ENCODE data around the gene LCE2D.
"Not testable (repeated sequence)": the region's sequence is repeated elsewhere in the genome, so short reads cannot be mapped to it uniquely, and the experiment has no call there.

Gene LCE2D

DNA sequence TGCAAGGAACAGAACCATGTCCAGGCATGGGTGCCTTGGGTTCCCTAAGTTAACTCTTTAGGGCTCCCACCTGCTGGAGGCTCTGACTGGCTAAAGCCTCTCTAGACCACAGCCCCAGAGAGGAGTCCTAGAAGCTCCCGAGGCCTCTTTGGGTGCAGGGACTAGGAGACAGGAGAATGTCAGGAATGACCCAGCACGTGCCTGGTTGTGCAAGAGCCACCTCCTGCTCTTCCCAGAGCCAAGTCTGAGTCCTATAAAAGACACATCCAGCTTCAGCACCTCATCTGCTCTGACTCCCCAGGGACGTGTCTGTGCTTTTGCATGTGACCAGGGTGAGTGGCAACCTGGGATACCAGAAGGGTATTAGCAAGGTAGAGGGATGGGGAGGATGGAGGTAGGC, at the start of gene LCE2D:
Gene LCE2D (plus strand): TSS at position 283 of the 400 bp plus-strand sequence. CDS start 726 bp downstream, outside the sequence.
- Mint-ChIP-seq H3K27ac (no peak within 1 kb of the TSS), H3K36me3 (no peaks in the 10 kb centered on the region), H3K4me1 (no peaks in the 10 kb centered on the region), H3K4me3 (no peak within 1 kb of the TSS), H3K9me3 (no peaks in the 10 kb centered on the region)
- no peak for ATAC-seq
- DNase-seq (ENCODE audit: low spot score in 2 of 2), result no peak

- Mint-ChIP-seq H3K36me3 (no peaks in the 10 kb centered on the region), H3K4me1 (no peaks in the 10 kb centered on the region), H3K9me3 (peaks cover 2% of the 10 kb centered on the region), H3K27ac (no peak within 1 kb of the TSS), H3K4me3 (no peak within 1 kb of the TSS)
- DNase-seq (ENCODE audit: low spot score in 2 of 2) (no peak), ATAC-seq (no peak)
Measured at GRCh38 chr1:152613511-152613910, 49.7 kb upstream of the LCE2D start, which contains the start of gene LCE3B. LCE3B (plus strand) TSS chr1:152613811; CDS start chr1:152613811, 0 bp downstream.

GRCh38 chr1:152621993-152622392, 41.2 kb upstream of the LCE2D start:
- no peak overlapping the region for H3K4me3 Mint-ChIP-seq
- H3K27ac Mint-ChIP-seq, result no peak overlapping the region
- H3K9me3 Mint-ChIP-seq, result peaks cover 6% of the 10 kb centered on the region
- no peaks in the 10 kb centered on the region for H3K36me3 Mint-ChIP-seq
- H3K4me1 Mint-ChIP-seq, result peaks cover 13% of the 10 kb centered on the region
- no peak for DNase-seq (ENCODE audit: low spot score in 2 of 2)
- no peak for ATAC-seq

- peaks cover 6% of the 10 kb centered on the region for H3K9me3 Mint-ChIP-seq
- H3K4me1 Mint-ChIP-seq, result peaks cover 13% of the 10 kb centered on the region
- DNase-seq (ENCODE audit: low spot score in 2 of 2) (no peak), ATAC-seq (peak; percentile 52)
- H3K27ac Mint-ChIP-seq, result no peak within 1 kb of the TSS
- no peak within 1 kb of the TSS for H3K4me3 Mint-ChIP-seq
- no peaks in the 10 kb centered on the region for H3K36me3 Mint-ChIP-seq
Measured at GRCh38 chr1:152622803-152623202, 40.4 kb upstream of the LCE2D start, which contains the start of gene LCE3A. LCE3A (minus strand) TSS chr1:152623103; CDS start chr1:152623103, 0 bp downstream.

- peak; percentile 66 for ATAC-seq
- Mint-ChIP-seq H3K4me1 (peaks cover 13% of the 10 kb centered on the region), H3K9me3 (peaks cover 5% of the 10 kb centered on the region), H3K36me3 (no peaks in the 10 kb centered on the region), H3K4me3 (no peak overlapping the region), H3K27ac (no peak overlapping the region)
- peak; percentile 10 to 58 for DNase-seq (ENCODE audit: low spot score in 2 of 2)
Measured at GRCh38 chr1:152623203-152623844, 39.9 kb upstream of the LCE2D start.

GRCh38 chr1:152626744-152627143, 36.4 kb upstream of the LCE2D start:
- no peaks in the 10 kb centered on the region for H3K36me3 Mint-ChIP-seq

DNA sequence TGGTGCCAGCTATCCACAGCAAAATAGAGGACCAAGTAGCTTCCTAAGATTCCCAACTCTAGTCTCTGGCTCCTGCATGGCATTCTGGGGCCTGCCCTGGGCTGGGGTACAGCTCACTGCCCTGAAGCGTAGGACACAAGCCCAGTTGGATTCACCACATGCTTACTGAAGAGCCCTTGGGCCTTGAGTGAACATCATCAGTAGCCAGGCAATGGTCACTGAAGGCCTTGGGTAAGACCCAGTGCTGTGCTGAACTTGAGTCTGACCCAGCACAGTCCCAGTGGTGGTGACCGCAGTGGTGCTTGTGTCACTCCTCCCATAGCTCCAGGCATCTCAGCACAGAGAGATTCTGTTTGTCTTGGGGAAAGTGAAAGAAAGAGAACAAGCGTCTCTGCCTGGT, 32.6 kb upstream of the LCE2D start:
- H3K36me3 Mint-ChIP-seq, result no peaks in the 10 kb centered on the region
- no peak overlapping the region for H3K4me3 Mint-ChIP-seq
- H3K4me1 Mint-ChIP-seq, result no peaks in the 10 kb centered on the region
- no peak for DNase-seq (ENCODE audit: low spot score in 2 of 2)
- peaks cover 4% of the 10 kb centered on the region for H3K9me3 Mint-ChIP-seq
- H3K27ac Mint-ChIP-seq, result no peak overlapping the region
- ATAC-seq, result no peak

More at GRCh38 chr1:152626744-152627143, 36.4 kb upstream of the LCE2D start:
- Mint-ChIP-seq H3K9me3 (peaks cover under 1% of the 10 kb centered on the region), H3K4me3 (no peak overlapping the region), H3K4me1 (peaks cover 13% of the 10 kb centered on the region), H3K27ac (no peak overlapping the region)
- no peak for DNase-seq (ENCODE audit: low spot score in 2 of 2)
- ATAC-seq, result no peak

GRCh38 chr1:152640351-152640750, 22.8 kb upstream of the LCE2D start:
- no peaks in the 10 kb centered on the region for H3K4me1 Mint-ChIP-seq

GRCh38 chr1:152643945-152644344, 19.2 kb upstream of the LCE2D start:
- Mint-ChIP-seq H3K36me3 (no peaks in the 10 kb centered on the region), H3K4me1 (no peaks in the 10 kb centered on the region), H3K27ac (no peak overlapping the region), H3K4me3 (no peak overlapping the region), H3K9me3 (no peaks in the 10 kb centered on the region)
- no peak for DNase-seq (ENCODE audit: low spot score in 2 of 2)
- ATAC-seq, result no peak

More at GRCh38 chr1:152640351-152640750, 22.8 kb upstream of the LCE2D start:
- ATAC-seq (no peak), DNase-seq (ENCODE audit: low spot score in 2 of 2) (no peak)
- no peaks in the 10 kb centered on the region for H3K36me3 Mint-ChIP-seq
- H3K9me3 Mint-ChIP-seq, result no peaks in the 10 kb centered on the region
- H3K27ac Mint-ChIP-seq, result no peak overlapping the region
- H3K4me3 Mint-ChIP-seq, result no peak overlapping the region

- ATAC-seq (no peak), DNase-seq (ENCODE audit: low spot score in 2 of 2) (no peak)
- Mint-ChIP-seq H3K4me3 (no peak overlapping the region), H3K4me1 (no peaks in the 10 kb centered on the region), H3K27ac (no peak overlapping the region), H3K9me3 (no peaks in the 10 kb centered on the region), H3K36me3 (no peaks in the 10 kb centered on the region)
Measured at GRCh38 chr1:152645146-152645545, 18.0 kb upstream of the LCE2D start.

- H3K4me1 Mint-ChIP-seq, result no peaks in the 10 kb centered on the region
- H3K27ac Mint-ChIP-seq, result no peak overlapping the region
- no peaks in the 10 kb centered on the region for H3K9me3 Mint-ChIP-seq
- no peaks in the 10 kb centered on the region for H3K36me3 Mint-ChIP-seq
- H3K4me3 Mint-ChIP-seq, result no peak overlapping the region
- ATAC-seq (no peak), DNase-seq (ENCODE audit: low spot score in 2 of 2) (no peak)
Measured at GRCh38 chr1:152646656-152647055, 16.5 kb upstream of the LCE2D start.

DNA sequence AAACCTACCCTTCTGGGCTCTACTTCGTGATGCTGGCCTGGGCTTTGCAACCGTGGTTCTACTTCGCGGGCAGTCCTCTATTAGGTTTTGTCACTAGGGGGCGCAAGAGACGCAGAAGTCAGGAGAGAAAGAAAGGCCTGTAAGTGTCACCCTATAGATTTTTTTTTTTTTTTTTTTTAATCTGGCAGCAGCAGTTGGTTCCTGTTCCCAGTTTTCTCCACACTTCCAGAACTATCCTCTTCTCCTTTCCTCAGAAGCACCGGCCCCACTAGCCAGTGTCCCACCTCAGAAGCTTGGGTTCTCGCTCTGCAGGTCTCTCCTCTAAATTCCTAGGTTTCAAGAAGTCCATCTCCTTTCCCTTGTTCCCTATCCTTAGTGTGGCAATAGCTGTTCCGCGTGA, 9.1 kb upstream of the LCE2D start:
- H3K27ac Mint-ChIP-seq, result no peak overlapping the region
- DNase-seq (ENCODE audit: low spot score in 2 of 2) (peak; percentile 28 to 72), ATAC-seq (peak; percentile 66)
- peaks cover 6% of the 10 kb centered on the region for H3K4me1 Mint-ChIP-seq
- no peaks in the 10 kb centered on the region for H3K9me3 Mint-ChIP-seq
- H3K4me3 Mint-ChIP-seq, result no peak overlapping the region
- H3K36me3 Mint-ChIP-seq, result no peaks in the 10 kb centered on the region

DNA sequence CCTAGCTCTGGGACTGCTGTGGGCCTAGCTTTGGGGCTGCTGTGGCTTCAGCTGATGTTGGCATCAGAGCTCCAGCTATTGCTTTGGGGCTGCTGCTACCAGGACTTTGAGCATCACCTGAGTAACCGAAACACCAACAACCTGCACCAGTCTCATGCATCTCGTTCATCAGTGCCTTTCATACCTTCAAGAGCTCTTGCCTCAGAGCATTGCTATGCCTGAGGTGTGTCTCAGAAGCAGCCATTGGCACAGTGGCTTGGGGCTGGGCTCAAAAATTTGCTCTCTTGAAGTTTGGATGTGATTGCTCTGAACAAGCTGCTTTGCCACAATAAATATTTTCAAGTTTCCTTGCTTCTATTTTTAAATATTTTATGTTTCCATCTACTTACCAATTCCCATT, 6.7 kb upstream of the LCE2D start:
- H3K27ac Mint-ChIP-seq, result no peak overlapping the region
- no peak overlapping the region for H3K4me3 Mint-ChIP-seq
- no peak for ATAC-seq
- H3K36me3 Mint-ChIP-seq, result no peaks in the 10 kb centered on the region
- no peak for DNase-seq (ENCODE audit: low spot score in 2 of 2)
- H3K4me1 Mint-ChIP-seq, result peaks cover 6% of the 10 kb centered on the region
- no peaks in the 10 kb centered on the region for H3K9me3 Mint-ChIP-seq

- ATAC-seq (no peak), DNase-seq (ENCODE audit: low spot score in 2 of 2) (no peak)
- Mint-ChIP-seq H3K4me1 (peaks cover 6% of the 10 kb centered on the region), H3K4me3 (no peak overlapping the region), H3K9me3 (no peaks in the 10 kb centered on the region), H3K27ac (no peak overlapping the region), H3K36me3 (no peaks in the 10 kb centered on the region)
Measured at GRCh38 chr1:152657677-152658076, 5.5 kb upstream of the LCE2D start.

- Mint-ChIP-seq H3K27ac (no peak overlapping the region), H3K4me1 (peaks cover 6% of the 10 kb centered on the region), H3K9me3 (no peaks in the 10 kb centered on the region), H3K4me3 (no peak overlapping the region), H3K36me3 (no peaks in the 10 kb centered on the region)
- no peak for DNase-seq (ENCODE audit: low spot score in 2 of 2)
- ATAC-seq, result no peak
Measured at GRCh38 chr1:152658649-152659048, 4.5 kb upstream of the LCE2D start.

DNA sequence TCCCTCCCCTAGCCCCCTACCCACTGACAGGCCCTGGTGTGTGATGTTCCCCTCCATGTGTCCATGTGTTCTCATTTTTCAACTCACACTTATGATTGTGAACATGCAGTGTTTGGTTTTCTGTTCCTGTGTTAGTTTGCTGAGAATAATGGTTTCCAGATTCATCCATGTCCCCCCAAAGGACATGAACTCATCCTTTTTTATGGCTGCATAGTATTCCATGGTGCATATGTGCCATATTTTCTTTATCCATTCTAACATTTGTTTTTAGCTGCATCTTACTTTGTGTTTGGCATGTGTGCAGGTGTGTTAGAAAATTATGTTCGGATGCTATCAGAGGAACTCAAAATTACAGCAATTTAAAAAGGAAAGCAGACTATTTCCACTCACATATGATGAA, 3.0 kb downstream of the LCE2D start:
- not testable (repeated sequence) for DNase-seq (ENCODE audit: low spot score in 2 of 2); H3K36me3 Mint-ChIP-seq

More for the DNA sequence above, 3.0 kb downstream of the LCE2D start:
- H3K4me1 Mint-ChIP-seq, H3K9me3 Mint-ChIP-seq, H3K4me3 Mint-ChIP-seq, H3K27ac Mint-ChIP-seq, ATAC-seq: not testable (repeated sequence)
